ENCODE measurements around the gene RBM20. TPM values are rescaled to one million over a fixed set of nuclear protein-coding genes. Genes with fewer than 3 reads are reported as not detected.

The RBM20 gene
- polyA plus RNA-seq, 1 donor, result 5.3 TPM

DNA sequence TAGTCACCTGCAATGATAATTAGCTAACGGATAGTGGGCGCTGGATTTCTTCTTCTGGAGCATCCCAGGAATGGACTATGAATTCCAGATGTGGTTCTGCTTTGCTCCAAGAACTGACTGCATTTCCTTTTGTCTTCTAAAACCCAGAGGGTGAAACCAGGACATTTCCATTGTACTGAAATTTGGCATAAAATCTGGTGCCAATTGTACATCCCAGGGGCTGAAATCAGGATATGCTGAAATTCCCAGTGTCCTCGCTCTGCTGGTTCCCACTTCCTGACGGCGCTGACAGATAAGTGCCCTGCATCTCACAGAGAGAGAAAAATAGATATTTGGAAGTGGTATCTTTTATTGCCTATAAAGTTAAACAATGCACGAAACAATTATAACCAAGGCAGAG is 31.9 kb downstream of the RBM20 start:
- DNase-seq, result no peak

GRCh38 chr10:110679486-110680272 is 35.5 kb downstream of the RBM20 start:
- DNase-seq, result no peak

DNA sequence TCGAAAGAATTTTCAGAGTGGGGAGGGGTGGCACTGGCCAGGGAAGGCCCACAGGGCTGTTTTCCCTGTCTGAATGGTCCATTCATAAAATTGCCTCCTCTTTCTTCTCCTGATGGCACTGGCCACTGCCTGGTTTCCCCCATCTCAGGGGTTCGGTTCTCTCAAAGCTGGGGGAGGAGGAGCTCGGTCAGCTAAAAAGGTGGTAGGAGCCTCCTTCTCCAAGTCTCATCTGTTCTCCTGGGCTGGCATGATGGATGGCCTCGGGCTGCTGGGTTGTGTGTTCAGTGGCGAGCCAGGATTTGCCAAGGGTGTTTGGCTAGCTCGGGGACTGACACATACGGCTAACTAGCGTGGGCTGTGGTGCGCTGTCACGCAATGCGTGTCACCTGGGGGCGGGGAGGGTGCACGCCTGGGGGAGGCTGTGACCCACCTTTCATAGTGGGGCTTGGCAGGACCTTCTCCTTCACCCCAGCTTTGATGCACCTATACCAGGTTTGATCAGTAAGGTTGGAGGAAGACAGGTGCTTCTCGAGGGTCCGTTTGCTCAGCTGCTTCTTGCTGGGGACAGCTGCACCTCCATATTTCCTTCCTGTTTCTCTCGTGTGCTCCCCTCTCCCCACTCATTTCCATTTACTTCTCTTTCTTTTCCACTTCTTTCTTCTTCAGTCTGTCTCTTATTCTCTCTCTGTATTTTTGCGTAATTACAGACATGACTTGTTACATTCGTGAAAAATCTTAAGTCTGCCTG is 36.3 kb downstream of the RBM20 start:
- DNase-seq, result no peak

GRCh38 chr10:110681023-110681681 is 37.0 kb downstream of the RBM20 start:
- peak; percentile 55 for DNase-seq

- DNase-seq, result no peak
Measured at GRCh38 chr10:110682348-110682747, 38.2 kb downstream of the RBM20 start.

DNA sequence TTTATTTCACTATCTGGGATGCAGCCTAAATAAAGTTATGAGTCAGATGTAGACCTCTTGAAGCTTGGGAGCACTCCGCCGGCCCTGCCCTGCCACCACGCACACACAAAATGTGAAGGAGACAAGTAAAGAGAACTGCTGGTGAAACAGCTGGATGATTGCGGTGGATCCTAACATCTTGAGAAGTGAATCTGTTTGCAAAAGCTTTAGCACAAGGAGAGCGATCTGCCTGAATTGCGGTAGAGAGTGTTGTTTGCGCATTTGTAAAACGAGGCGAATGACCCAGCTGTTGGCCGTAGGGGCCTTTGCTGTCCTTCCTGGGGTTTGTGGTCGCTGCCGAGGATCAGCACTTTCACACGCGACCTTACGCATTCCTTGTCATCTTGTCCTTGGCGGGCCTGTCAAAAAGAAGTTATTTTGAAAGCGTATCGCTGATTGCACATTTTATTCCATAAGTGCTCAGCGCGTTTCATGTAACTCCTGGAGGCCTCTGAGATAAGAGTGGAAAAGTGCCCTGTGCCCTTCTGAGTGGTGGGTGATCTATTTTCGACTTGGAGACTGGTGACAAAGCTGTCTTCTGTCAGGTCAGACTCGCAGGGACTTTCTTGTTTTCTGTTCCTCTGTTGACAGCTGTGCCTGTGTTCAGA is 40.8 kb downstream of the RBM20 start:
- DNase-seq, result no peak

DNA sequence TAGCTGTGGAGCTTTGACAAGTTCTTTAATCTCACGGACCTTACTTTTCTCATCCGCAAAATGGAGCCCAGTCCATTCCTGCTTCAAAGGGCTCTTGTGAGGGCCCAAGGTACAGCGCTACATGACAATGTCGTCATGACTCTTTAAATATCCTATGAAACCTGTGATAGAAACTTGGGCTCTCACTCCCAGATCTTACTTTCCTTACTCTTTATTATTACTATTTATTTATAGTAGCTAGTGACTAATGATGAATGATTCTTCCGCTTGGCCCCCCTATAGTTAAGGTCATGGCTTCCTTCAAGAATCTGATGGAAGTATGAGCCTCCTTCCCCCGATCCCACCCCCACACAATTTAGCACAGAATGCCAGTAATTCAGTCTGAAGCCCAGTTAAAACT is 41.9 kb downstream of the RBM20 start:
- DNase-seq, result no peak

DNA sequence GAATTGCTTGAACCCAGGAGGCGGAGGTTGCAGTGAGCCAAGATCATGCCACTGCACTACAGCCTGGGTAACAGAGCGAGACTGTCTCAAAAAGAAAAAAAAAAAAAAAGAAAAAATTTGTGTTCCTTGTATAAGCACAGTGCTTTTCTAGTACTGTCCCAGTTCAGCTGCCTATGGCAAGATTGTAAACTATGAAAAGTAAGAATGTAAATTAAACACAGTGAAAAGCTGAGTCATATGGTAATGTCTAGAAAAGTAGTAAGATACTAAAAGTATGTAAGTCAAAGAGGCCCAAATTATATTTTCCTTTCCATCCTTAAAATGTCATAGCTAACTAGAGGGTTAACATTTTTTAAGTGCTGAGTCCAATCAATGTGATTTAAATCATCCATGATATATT is 42.8 kb downstream of the RBM20 start:
- DNase-seq, result no peak

DNA sequence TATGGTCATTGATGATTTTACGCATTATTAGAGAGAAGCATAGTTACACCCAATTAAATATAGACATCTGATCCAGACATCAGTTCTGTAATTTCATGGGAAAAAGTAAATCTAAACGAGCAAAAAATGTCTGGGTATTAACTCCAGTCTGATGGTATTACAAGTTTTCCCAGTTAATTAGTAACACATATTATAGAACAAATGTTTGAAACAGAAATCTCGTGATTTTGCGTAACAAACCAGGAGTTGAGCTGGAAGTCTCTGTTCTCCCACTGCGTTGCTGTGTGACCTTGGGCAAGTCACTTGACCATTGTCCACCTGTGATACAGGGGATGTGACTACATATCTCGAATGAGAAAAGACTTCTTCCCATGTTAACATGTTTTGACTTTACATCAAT is 43.3 kb downstream of the RBM20 start:
- DNase-seq, result no peak

DNA sequence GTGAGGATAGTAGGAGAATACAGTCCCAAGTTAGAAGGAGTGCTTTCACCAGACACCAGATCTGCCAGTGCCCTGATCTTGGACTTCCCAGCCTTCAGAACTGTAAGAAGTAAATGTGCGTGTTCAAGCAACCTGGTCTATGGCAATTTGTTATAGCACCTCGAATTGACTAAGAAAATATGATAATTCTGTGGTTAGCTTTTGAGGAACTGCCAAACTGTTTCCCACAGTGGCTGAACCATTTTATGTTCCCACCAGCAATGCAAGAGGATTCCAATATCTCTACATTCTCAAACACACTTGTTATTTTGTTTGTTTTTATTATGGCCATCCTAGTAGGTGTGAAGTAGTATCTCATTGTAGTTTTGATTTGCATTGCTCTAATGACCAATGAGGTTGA is 47.0 kb downstream of the RBM20 start:
- no peak for DNase-seq

- DNase-seq, result no peak
Measured at GRCh38 chr10:110694263-110694662, 50.1 kb downstream of the RBM20 start.

- no peak for DNase-seq
Measured at GRCh38 chr10:110694820-110695538, 50.8 kb downstream of the RBM20 start.

DNA sequence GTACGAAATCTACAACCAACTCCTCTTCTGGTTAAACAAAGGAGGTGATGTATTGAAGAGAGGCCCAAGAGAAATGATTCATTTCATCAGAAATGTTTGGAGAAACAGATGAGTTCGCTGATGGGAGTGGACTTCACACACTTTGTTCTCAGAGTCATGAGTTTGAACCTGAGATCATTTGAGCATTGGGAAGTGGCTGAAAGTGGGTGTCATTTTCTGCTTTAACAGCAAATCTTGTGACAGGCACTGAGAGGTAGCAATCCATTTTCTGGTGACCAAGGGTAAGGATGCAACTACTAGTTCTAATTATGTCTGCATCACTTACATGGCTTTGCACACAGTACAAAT is 51.4 kb downstream of the RBM20 start:
- no peak for DNase-seq

- DNase-seq, result no peak
Measured at GRCh38 chr10:110696436-110696835, 52.3 kb downstream of the RBM20 start.

DNA sequence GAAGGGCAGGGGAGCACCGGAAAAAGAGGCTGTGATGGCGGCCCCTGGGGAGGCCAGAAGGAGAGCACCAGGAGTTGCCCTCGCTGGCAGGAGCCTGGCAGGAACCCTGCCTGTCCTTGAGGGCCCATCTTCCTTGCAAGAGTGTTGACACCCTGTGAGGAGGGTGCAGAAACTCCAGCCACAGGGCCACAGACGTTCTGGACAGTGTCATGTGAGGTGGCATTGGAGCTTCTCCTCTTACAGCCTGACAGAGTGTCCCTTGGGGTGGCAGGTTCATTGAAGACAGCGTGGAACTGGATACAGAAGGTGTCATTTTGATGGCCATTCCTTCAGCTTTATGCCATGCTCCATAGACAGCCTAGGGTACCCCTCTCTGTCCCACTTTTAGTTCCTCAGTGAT is 54.2 kb downstream of the RBM20 start:
- DNase-seq, result no peak

DNA sequence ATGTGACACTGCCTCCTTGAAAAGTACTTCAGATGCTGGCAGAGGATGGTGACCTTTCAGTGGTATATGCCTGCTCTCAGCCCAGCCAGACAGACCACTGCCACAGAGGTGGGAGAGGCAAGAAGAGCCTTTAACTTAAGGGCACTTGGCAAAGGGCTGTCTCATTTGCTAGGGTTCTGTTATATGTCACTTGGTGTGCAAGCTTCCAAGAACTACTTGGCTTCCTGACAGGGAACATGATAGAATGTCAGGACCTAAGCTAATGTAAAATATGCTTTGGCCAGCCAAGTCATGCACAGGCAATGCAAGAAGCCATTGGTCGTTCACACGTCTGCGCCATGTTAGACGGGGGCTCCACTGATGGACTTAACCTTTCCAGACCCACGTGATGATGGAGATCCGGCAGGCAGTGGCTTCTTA is 54.7 kb downstream of the RBM20 start:
- no peak for DNase-seq

GRCh38 chr10:110699859-110700468 is 55.8 kb downstream of the RBM20 start:
- peak; percentile 24 for DNase-seq

GRCh38 chr10:110700947-110701616 is 56.9 kb downstream of the RBM20 start:
- DNase-seq, result no peak

DNA sequence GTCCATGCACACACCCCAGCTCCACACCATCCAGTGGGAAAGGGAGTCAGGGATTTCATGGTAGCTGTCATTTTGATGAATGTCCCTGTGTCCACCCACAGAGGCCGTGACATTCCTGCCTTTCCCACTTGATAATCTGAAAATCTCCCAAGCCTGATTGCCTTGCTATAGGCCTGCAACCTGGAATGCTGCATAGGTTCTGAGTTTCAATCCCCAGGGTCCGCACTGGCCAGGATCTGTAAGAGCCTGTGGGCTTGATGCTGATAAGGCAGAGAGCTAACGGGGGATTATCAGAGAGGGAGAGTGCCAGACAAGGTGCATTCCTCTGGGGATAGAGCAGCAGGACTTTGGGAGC is 57.5 kb downstream of the RBM20 start:
- DNase-seq, result no peak

GRCh38 chr10:110704070-110704469 is 59.9 kb downstream of the RBM20 start:
- DNase-seq, result no peak

GRCh38 chr10:110704906-110705476 is 60.9 kb downstream of the RBM20 start:
- DNase-seq, result no peak

Data from left kidney (tissue), 2 donors.